Neural cell (in vitro differentiated cells): ENCODE results near the gene VPS72.

Experiments used
- EP300 ChIP-seq: fragments of 450-650 bp; conservative IDR thresholded peaks from 2 replicates; pipeline ENCODE4 v1.6.1; 2014; ENCODE audit warnings: antibody characterized with exemption, mild to moderate bottlenecking, moderate library complexity; ENCODE audit not compliant: poor library complexity, severe bottlenecking
- EZH2 ChIP-seq: fragments of 200-600, 300-800 bp; shearing (Covaris generic), sonication (generic); IDR thresholded peaks from 2 replicates; pipeline ENCODE4 v1.6.1; 2014; ENCODE audit warnings: antibody characterized with exemption, low read length, borderline replicate concordance, mild to moderate bottlenecking; ENCODE audit not compliant: insufficient read depth, poor library complexity, severe bottlenecking
- MXI1 ChIP-seq: fragments of 450-650 bp; conservative IDR thresholded peaks from 2 replicates; pipeline ENCODE4 v1.6.1; 2014; ENCODE audit warnings: antibody characterized with exemption, mild to moderate bottlenecking; ENCODE audit not compliant: poor library complexity, severe bottlenecking
- POLR2AphosphoS5 ChIP-seq: IDR thresholded peaks from 2 replicates; pipeline ENCODE4 v1.6.1; 2012
- RAD21 ChIP-seq: fragments of 450-650 bp; conservative IDR thresholded peaks from 2 replicates; pipeline ENCODE4 v1.6.1; 2014; ENCODE audit warnings: antibody characterized with exemption, mild to moderate bottlenecking, moderate library complexity
- SMC3 ChIP-seq: fragments of 450-650 bp; conservative IDR thresholded peaks from 2 replicates; pipeline ENCODE4 v1.6.1; 2014; ENCODE audit warnings: antibody characterized with exemption, mild to moderate bottlenecking, moderate library complexity; ENCODE audit not compliant: poor library complexity
- TAF1 ChIP-seq: IDR thresholded peaks from 2 replicates; pipeline ENCODE4 v1.6.1; 2012; ENCODE audit warnings: low read depth
- TF ChIP-seq, protein P1 (sequence below): fragments of 450-650 bp; IDR thresholded peaks from 2 replicates; pipeline ENCODE4 v1.5.1; 2014; ENCODE audit warnings: antibody characterized with exemption, mild to moderate bottlenecking, moderate library complexity; ENCODE audit not compliant: poor library complexity, severe bottlenecking
- TF ChIP-seq, protein P2 (sequence below): IDR thresholded peaks from 2 replicates; pipeline ENCODE4 v1.6.1; 2012; ENCODE audit warnings: borderline replicate concordance

DNA sequence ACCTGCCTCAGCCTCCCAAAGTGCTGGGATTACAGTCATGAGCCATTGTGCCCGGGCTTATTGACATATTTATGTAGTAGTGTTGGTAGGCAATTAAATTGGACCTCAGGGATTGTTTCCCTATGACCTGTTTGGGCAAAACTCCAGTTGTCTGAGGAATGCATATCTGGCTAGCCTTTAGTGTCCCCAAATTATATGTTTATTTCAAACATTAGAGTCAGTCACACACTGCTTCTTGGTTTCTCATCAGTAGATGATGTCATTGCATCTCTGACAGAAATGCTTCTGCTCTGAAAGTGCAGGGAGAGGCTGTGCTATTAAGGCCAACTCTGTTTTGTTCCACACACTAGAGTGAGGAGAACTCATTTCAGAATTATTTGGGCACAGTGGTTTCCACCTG is 20.8 kb upstream of the VPS72 start:
- no peak for TF ChIP-seq EZH2
- no peak for TF ChIP-seq TAF1
- TF ChIP-seq POLR2AphosphoS5: no peak
- no peak for TF ChIP-seq EP300
- TF ChIP-seq, protein P1, sequence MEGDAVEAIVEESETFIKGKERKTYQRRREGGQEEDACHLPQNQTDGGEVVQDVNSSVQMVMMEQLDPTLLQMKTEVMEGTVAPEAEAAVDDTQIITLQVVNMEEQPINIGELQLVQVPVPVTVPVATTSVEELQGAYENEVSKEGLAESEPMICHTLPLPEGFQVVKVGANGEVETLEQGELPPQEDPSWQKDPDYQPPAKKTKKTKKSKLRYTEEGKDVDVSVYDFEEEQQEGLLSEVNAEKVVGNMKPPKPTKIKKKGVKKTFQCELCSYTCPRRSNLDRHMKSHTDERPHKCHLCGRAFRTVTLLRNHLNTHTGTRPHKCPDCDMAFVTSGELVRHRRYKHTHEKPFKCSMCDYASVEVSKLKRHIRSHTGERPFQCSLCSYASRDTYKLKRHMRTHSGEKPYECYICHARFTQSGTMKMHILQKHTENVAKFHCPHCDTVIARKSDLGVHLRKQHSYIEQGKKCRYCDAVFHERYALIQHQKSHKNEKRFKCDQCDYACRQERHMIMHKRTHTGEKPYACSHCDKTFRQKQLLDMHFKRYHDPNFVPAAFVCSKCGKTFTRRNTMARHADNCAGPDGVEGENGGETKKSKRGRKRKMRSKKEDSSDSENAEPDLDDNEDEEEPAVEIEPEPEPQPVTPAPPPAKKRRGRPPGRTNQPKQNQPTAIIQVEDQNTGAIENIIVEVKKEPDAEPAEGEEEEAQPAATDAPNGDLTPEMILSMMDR: no peak
- no peak for TF ChIP-seq RAD21
- TF ChIP-seq MXI1: no peak
- no peak for TF ChIP-seq SMC3
- TF ChIP-seq, protein P2, sequence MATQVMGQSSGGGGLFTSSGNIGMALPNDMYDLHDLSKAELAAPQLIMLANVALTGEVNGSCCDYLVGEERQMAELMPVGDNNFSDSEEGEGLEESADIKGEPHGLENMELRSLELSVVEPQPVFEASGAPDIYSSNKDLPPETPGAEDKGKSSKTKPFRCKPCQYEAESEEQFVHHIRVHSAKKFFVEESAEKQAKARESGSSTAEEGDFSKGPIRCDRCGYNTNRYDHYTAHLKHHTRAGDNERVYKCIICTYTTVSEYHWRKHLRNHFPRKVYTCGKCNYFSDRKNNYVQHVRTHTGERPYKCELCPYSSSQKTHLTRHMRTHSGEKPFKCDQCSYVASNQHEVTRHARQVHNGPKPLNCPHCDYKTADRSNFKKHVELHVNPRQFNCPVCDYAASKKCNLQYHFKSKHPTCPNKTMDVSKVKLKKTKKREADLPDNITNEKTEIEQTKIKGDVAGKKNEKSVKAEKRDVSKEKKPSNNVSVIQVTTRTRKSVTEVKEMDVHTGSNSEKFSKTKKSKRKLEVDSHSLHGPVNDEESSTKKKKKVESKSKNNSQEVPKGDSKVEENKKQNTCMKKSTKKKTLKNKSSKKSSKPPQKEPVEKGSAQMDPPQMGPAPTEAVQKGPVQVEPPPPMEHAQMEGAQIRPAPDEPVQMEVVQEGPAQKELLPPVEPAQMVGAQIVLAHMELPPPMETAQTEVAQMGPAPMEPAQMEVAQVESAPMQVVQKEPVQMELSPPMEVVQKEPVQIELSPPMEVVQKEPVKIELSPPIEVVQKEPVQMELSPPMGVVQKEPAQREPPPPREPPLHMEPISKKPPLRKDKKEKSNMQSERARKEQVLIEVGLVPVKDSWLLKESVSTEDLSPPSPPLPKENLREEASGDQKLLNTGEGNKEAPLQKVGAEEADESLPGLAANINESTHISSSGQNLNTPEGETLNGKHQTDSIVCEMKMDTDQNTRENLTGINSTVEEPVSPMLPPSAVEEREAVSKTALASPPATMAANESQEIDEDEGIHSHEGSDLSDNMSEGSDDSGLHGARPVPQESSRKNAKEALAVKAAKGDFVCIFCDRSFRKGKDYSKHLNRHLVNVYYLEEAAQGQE: no peak
